Upper lobe of left lung (tissue), 4 donors: ENCODE data around the gene ADAMTS17.

Experiments
- EP300 ChIP-seq, 4 donors: sonication (generic); formaldehyde crosslinking; IDR thresholded peaks; one replicate each; pipeline ENCODE4 v1.5.1; 2017; ENCODE audit warnings: antibody characterized with exemption in 4 of 4, control low read depth in 2 of 4
- POLR2AphosphoS5 ChIP-seq, 2 donors: sonication (generic); formaldehyde crosslinking; IDR thresholded peaks; one replicate each; pipeline ENCODE4 v1.5.1; 2017; ENCODE audit warnings: antibody characterized with exemption in 2 of 2
- TF ChIP-seq, protein P1 (sequence below), 6 experiments: fragments of 450-650 bp in 4 of 6; fragments of 200-600 bp in 2 of 6; sonication (generic) in 2 of 6; IDR thresholded peaks; one replicate each; pipeline ENCODE4 v1.5.1; 2016 to 2019; ENCODE audit warnings: antibody characterized with exemption in 6 of 6

DNA sequence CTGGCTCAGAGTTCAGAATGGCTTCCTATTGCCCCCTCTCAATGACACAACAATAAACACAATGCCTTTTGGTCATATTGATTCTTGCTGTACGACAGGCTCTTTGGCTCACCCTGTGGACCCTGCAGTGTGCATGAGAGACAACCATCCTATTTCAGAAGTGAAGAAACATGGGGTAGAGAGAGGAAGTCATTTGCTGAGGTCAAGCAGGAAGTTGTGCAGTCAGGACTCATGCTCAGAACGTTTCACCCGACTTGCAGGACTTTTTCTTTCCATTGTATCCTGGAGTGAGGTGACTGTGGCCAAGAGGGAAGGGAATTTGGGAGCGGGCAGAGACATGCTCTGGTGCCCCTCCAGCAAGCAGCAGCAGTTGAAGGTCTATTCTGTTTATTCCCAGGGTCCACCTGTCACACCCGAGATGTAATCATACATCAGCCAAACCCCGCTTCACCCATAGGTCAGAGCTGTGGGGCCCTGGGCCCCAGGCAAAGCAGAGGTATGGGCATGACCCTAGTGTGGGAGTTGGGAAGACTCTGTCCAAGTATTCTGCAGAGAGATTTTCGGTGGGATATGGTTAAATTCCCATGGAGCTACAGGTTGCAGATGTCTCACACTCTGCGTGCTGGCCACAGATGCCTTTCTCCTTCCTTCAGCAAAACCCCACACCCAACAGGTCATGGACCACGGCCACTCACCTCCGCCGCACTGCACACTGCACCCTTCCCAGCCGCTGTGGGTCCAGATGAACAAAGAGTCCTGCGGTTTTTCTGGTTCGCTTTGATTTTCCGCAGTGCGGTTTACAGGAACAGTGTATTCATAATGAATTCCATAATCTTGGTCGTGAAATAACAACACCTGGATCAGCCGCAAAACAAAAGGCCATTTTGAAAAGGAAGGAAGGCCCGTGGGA lies 290.6 kb downstream of the ADAMTS17 start:
- TF ChIP-seq, protein P1, sequence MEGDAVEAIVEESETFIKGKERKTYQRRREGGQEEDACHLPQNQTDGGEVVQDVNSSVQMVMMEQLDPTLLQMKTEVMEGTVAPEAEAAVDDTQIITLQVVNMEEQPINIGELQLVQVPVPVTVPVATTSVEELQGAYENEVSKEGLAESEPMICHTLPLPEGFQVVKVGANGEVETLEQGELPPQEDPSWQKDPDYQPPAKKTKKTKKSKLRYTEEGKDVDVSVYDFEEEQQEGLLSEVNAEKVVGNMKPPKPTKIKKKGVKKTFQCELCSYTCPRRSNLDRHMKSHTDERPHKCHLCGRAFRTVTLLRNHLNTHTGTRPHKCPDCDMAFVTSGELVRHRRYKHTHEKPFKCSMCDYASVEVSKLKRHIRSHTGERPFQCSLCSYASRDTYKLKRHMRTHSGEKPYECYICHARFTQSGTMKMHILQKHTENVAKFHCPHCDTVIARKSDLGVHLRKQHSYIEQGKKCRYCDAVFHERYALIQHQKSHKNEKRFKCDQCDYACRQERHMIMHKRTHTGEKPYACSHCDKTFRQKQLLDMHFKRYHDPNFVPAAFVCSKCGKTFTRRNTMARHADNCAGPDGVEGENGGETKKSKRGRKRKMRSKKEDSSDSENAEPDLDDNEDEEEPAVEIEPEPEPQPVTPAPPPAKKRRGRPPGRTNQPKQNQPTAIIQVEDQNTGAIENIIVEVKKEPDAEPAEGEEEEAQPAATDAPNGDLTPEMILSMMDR (IDR thresholded peaks at IDR 0.05), result no peak
- no peak for TF ChIP-seq EP300 (IDR thresholded peaks at IDR 0.05)
- no peak for TF ChIP-seq POLR2AphosphoS5 (IDR thresholded peaks at IDR 0.05)
